Sigmoid colon (tissue), 7 donors: ENCODE measurements around the gene C1orf105. TPM values are rescaled to one million over a fixed set of nuclear protein-coding genes. Genes with fewer than 3 reads are reported as not detected.

Experiments used
- DNase-seq: peaks from one replicate; pipeline ENCODE4 v3.0.0-alpha.2; 2019
- H3K27ac ChIP-seq, 4 donors: fragments of 200-600 bp; sonication (generic); one replicate each; pipeline ENCODE4 v1.5.1; 2016 to 2019; ENCODE audit warnings: mild to moderate bottlenecking in 1 of 4
- H3K27me3 ChIP-seq, 3 donors: fragments of 200-600 bp; sonication (generic); one replicate each; pipeline ENCODE4 v1.5.1; 2019; ENCODE audit warnings: mild to moderate bottlenecking in 1 of 3
- H3K36me3 ChIP-seq, 4 donors: fragments of 200-600 bp; sonication (generic); one replicate each; pipeline ENCODE4 v1.5.1; 2016 to 2019
- H3K4me1 ChIP-seq, 4 donors: fragments of 200-600 bp; sonication (generic); one replicate each; pipeline ENCODE4 v1.5.1; 2017 to 2019
- H3K4me3 ChIP-seq, 4 donors: fragments of 200-600 bp; sonication (generic); one replicate each; pipeline ENCODE4 v1.5.1; 2017 to 2019; ENCODE audit warnings: mild to moderate bottlenecking in 2 of 4, moderate library complexity in 1 of 4
- H3K9me3 ChIP-seq, 4 donors: fragments of 200-600 bp in 3 of 4; sonication (generic) in 3 of 4; one replicate each; pipeline versions ENCODE4 v1.5.1 to v1.6.1; 2013 to 2019
- CTCF ChIP-seq, 4 experiments: fragments of 450-650 bp in 3 of 4; fragments of 200-600 bp in 1 of 4; IDR thresholded peaks; one replicate each; pipeline ENCODE4 v1.5.1; 2016 to 2019; ENCODE audit warnings: antibody characterized with exemption in 4 of 4, mild to moderate bottlenecking in 3 of 4, moderate library complexity in 2 of 4
- EP300 ChIP-seq, 4 donors: sonication (generic); formaldehyde crosslinking; IDR thresholded peaks; one replicate each; pipeline ENCODE4 v1.6.1; 2017; ENCODE audit warnings: antibody characterized with exemption in 4 of 4
- POLR2A ChIP-seq, 2 donors: fragments of 450-650 bp; IDR thresholded peaks; one replicate each; pipeline ENCODE4 v1.6.1; 2016; ENCODE audit warnings: antibody characterized with exemption in 2 of 2, mild to moderate bottlenecking in 2 of 2, moderate library complexity in 2 of 2
- POLR2AphosphoS5 ChIP-seq, 4 donors: sonication (generic); formaldehyde crosslinking; IDR thresholded peaks; one replicate each; pipeline ENCODE4 v1.6.1; 2017; ENCODE audit warnings: antibody characterized with exemption in 4 of 4
- WGBS, 2 donors: extraction: QIAGEN DNeasy Blood & Tissue Kit; methylation state at CpG; one replicate each; pipeline ENCODE4 v1.1.7; 2013; 5-methylcytosine and 5-hydroxymethylcytosine counted together
- intact Hi-C: fragments of 100-400 bp; cut with DNase I; formaldehyde crosslinking; loops from one replicate; pipeline ENCODE4 v1.15.1; 2023
- polyA plus RNA-seq, 3 donors: library from polyadenylated mRNA; stranded (reverse); fragments of 200-250 nt; gene quantifications; one replicate each; pipeline ENCODE4 v1.2.3, GENCODE V29; 2013
- total RNA-seq, 4 donors: library from RNA; depleted of rRNA; stranded (reverse); fragments of >200 nt; gene quantifications; one replicate each; pipeline ENCODE4 v1.1.0, GENCODE V29; 2016
- donor health status: healthy with polysubstance abuse.
- donor health status: Bipolar disorder and iron deficiency.
- donor health status: healthy.

Gene C1orf105
- total and polyA plus RNA-seq, 7 donors = not detected

GRCh38 chr1:172498857-172499256 is 78.4 kb downstream of the C1orf105 start:
- no peak overlapping the region for H3K27ac ChIP-seq
- DNase-seq = no peak
- TF ChIP-seq POLR2A (IDR thresholded peaks at IDR 0.05) = no peak
- TF ChIP-seq EP300 (IDR thresholded peaks at IDR 0.05) = no peak
- TF ChIP-seq CTCF (IDR thresholded peaks at IDR 0.05) = no peak
- TF ChIP-seq POLR2AphosphoS5 (IDR thresholded peaks at IDR 0.05) = no peak
- intact Hi-C loops = no loop called here
- H3K27me3 ChIP-seq = no peaks in the 10 kb centered on the region
- no peak overlapping the region for H3K4me3 ChIP-seq
- 91 to 92% methylated on average over 2 of the region's 2 CpGs for WGBS, 2 donors
- H3K9me3 ChIP-seq = no peaks in the 10 kb centered on the region
- no peaks in the 10 kb centered on the region for H3K36me3 ChIP-seq
- peaks cover 0 to 13% (median 7%) of the 10 kb centered on the region in 4 donors for H3K4me1 ChIP-seq

- H3K27me3 ChIP-seq = no peaks in the 10 kb centered on the region
- TF ChIP-seq EP300 (IDR thresholded peaks at IDR 0.05) (no peak), CTCF (IDR thresholded peaks at IDR 0.05) (no peak)
- DNase-seq = no peak
- no peaks in the 10 kb centered on the region for H3K36me3 ChIP-seq
- H3K27ac ChIP-seq = no peak overlapping the region
- H3K4me3 ChIP-seq = no peak overlapping the region
- WGBS, 2 donors = 90% methylated on average over 3 of the region's 3 CpGs
- H3K4me1 ChIP-seq = peaks cover 0 to 13% (median 7%) of the 10 kb centered on the region in 4 donors
- no peaks in the 10 kb centered on the region for H3K9me3 ChIP-seq
- intact Hi-C loops = no loop called here
Measured at GRCh38 chr1:172499636-172500141, 79.2 kb downstream of the C1orf105 start.

- no peak for DNase-seq
- intact Hi-C loops = no loop called here
- Histone ChIP-seq H3K4me3 (no peak overlapping the region), H3K36me3 (no peaks in the 10 kb centered on the region), H3K4me1 (peaks cover 0 to 13% (median 7%) of the 10 kb centered on the region in 4 donors), H3K9me3 (no peaks in the 10 kb centered on the region), H3K27me3 (no peaks in the 10 kb centered on the region), H3K27ac (no peak overlapping the region)
- 58 to 73% methylated on average over 2 of the region's 2 CpGs for WGBS, 2 donors
- TF ChIP-seq POLR2AphosphoS5 (IDR thresholded peaks at IDR 0.05) (no peak), CTCF (IDR thresholded peaks at IDR 0.05) (no peak), POLR2A (IDR thresholded peaks at IDR 0.05) (no peak), EP300 (IDR thresholded peaks at IDR 0.05) (no peak)
Measured at GRCh38 chr1:172500207-172500606, 79.7 kb downstream of the C1orf105 start.

- Histone ChIP-seq H3K9me3 (no peaks in the 10 kb centered on the region), H3K36me3 (no peaks in the 10 kb centered on the region), H3K4me3 (no peak overlapping the region), H3K27me3 (no peaks in the 10 kb centered on the region), H3K27ac (no peak overlapping the region), H3K4me1 (no peaks in the 10 kb centered on the region)
- intact Hi-C loops = no loop called here
- no peak for DNase-seq
- no peak for TF ChIP-seq POLR2AphosphoS5 (IDR thresholded peaks at IDR 0.05)
- TF ChIP-seq CTCF (IDR thresholded peaks at IDR 0.05) = no peak
- no peak for TF ChIP-seq POLR2A (IDR thresholded peaks at IDR 0.05)
- TF ChIP-seq EP300 (IDR thresholded peaks at IDR 0.05) = no peak
Measured at GRCh38 chr1:172507741-172508140, 87.3 kb downstream of the C1orf105 start.

GRCh38 chr1:172510479-172510878 is 90.0 kb downstream of the C1orf105 start:
- Histone ChIP-seq H3K4me3 (no peak overlapping the region), H3K9me3 (peaks cover 0 to 3% (median 0%) of the 10 kb centered on the region in 4 donors), H3K27ac (no peak overlapping the region), H3K27me3 (no peaks in the 10 kb centered on the region), H3K4me1 (no peaks in the 10 kb centered on the region), H3K36me3 (no peaks in the 10 kb centered on the region)
- TF ChIP-seq POLR2AphosphoS5 (IDR thresholded peaks at IDR 0.05) (no peak), POLR2A (IDR thresholded peaks at IDR 0.05) (no peak), CTCF (IDR thresholded peaks at IDR 0.05) (no peak), EP300 (IDR thresholded peaks at IDR 0.05) (no peak)
- intact Hi-C loops = no loop called here
- no peak for DNase-seq
- WGBS, 2 donors = 92 to 96% methylated on average over 3 of the region's 3 CpGs
